MCF 10A (cell line): ENCODE measurements around the gene WDR83. TPM values are rescaled to one million over a fixed set of nuclear protein-coding genes. Genes with fewer than 3 reads are reported as not detected.

Experiments used
- BruUV-seq: library from RNA; stranded (reverse); fragments of 400-500 nt; replicated peaks from 2 replicates; lab custom pipeline; 2021; lab: Mats Ljungman, UMichigan
- CTCF ChIA-PET: fragments of 300-600 bp; sonication (Branson Sonifier 250); formaldehyde crosslinking; extraction: SDS; loops from one replicate; lab custom pipeline; 2021; ENCODE audit warnings: antibody characterized with exemption, inconsistent platforms; lab: Yijun Ruan, JAX
- POLR2A ChIA-PET: fragments of 300-600, 350-650 bp; sonication (Branson Sonifier 250); formaldehyde crosslinking; extraction: SDS; loops from one replicate; lab custom pipeline; 2020; ENCODE audit warnings: antibody characterized with exemption, inconsistent platforms; lab: Yijun Ruan, JAX
- DNase-seq: peaks from one replicate; pipeline ENCODE4 v3.0.0-alpha.2; 2018; ENCODE audit not compliant: unreplicated experiment
- H3K27ac Mint-ChIP-seq: one replicate; pipeline ENCODE4 v1.8.0; 2022; ENCODE audit warnings: mild to moderate bottlenecking, low read depth, mixed read lengths; ENCODE audit not compliant: unreplicated experiment
- H3K27me3 Mint-ChIP-seq: one replicate; pipeline ENCODE4 v1.8.0; 2022; ENCODE audit warnings: mixed read lengths; ENCODE audit not compliant: insufficient read depth, unreplicated experiment
- H3K36me3 Mint-ChIP-seq: one replicate; pipeline ENCODE4 v1.8.0; 2022; ENCODE audit warnings: mild to moderate bottlenecking, moderate library complexity, mixed read lengths; ENCODE audit not compliant: insufficient read depth, unreplicated experiment
- H3K4me1 Mint-ChIP-seq: one replicate; pipeline ENCODE4 v1.8.0; 2022; ENCODE audit warnings: mixed read lengths; ENCODE audit not compliant: insufficient read depth, unreplicated experiment
- H3K4me3 Mint-ChIP-seq: one replicate; pipeline ENCODE4 v1.8.0; 2022; ENCODE audit warnings: mild to moderate bottlenecking, moderate library complexity, mixed read lengths; ENCODE audit not compliant: unreplicated experiment
- H3K9me3 Mint-ChIP-seq: one replicate; pipeline ENCODE4 v1.8.0; 2022; ENCODE audit warnings: mixed read lengths; ENCODE audit not compliant: unreplicated experiment
- CTCF ChIP-seq: fragments of 200-600 bp; IDR thresholded peaks from one replicate; pipeline ENCODE4 v1.8.0; 2022; ENCODE audit warnings: antibody characterized with exemption, mild to moderate bottlenecking; ENCODE audit not compliant: unreplicated experiment
- intact Hi-C: fragments of 100-400 bp; cut with micrococcal nuclease; formaldehyde crosslinking; loops from 2 replicates; pipeline ENCODE4 v1.14.1; 2022
- total RNA-seq: library from RNA; stranded (reverse); gene quantifications from 2 replicates; pipeline ENCODE4 v1.2.3, GENCODE V29; 2022

WDR83 gene
- total RNA-seq, 1 experiment from 2014 or later = 11.7 TPM

- BruUV-seq = no TSS peak
- no peak for TF ChIP-seq CTCF
- intact Hi-C loops = no loop called here
- peaks cover 20% of the 10 kb centered on the region for H3K36me3 Mint-ChIP-seq
- H3K4me1 Mint-ChIP-seq = no peaks in the 10 kb centered on the region
- H3K4me3 Mint-ChIP-seq = no peak overlapping the region
- no peaks in the 10 kb centered on the region for H3K27me3 Mint-ChIP-seq
- no peak overlapping the region for H3K27ac Mint-ChIP-seq
- DNase-seq = no peak
- POLR2A ChIA-PET = interaction anchor here (0.6 kb wide), 1 partner anchor 88 kb away, joined by 4 read pairs; no protein-coding TSS in a partner anchor
- CTCF ChIA-PET = no interaction called here
- H3K9me3 Mint-ChIP-seq = no peaks in the 10 kb centered on the region
Observed at GRCh38 chr19:12647490-12648071, 19.0 kb upstream of the WDR83 start.

GRCh38 chr19:12648088-12648487 is 18.5 kb upstream of the WDR83 start:
- intact Hi-C loops = no loop called here
- no TSS peak for BruUV-seq
- H3K27ac Mint-ChIP-seq = no peak overlapping the region
- no peak for DNase-seq
- H3K36me3 Mint-ChIP-seq = peaks cover 20% of the 10 kb centered on the region
- ChIA-PET POLR2A (no interaction called here), CTCF (no interaction called here)
- H3K4me1 Mint-ChIP-seq = no peaks in the 10 kb centered on the region
- H3K4me3 Mint-ChIP-seq = no peak overlapping the region
- no peaks in the 10 kb centered on the region for H3K27me3 Mint-ChIP-seq
- TF ChIP-seq CTCF = no peak
- no peaks in the 10 kb centered on the region for H3K9me3 Mint-ChIP-seq

DNA sequence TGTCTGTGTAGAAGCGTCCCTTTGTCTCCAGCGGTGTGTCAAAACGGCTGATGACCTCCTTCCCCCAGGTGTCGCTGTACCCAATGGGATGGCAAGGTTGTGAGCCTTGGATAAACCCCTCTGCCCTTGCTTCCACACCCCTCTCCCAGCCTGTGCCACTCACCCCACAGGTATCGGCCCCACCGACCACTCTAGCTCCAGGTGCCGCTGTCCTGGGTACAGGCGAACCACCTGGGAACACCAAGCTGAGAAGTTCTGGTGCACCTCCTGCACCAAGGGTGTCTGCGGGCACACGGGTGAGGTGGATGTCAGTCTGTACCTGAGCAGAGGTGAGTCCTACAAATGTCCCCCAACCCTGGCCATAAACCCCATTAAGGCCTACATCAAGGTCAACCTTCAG is 16.7 kb upstream of the WDR83 start:
- intact Hi-C loops = no loop called here
- Mint-ChIP-seq H3K4me1 (no peaks in the 10 kb centered on the region), H3K9me3 (no peaks in the 10 kb centered on the region), H3K27ac (no peak overlapping the region), H3K27me3 (no peaks in the 10 kb centered on the region), H3K36me3 (peaks cover 14% of the 10 kb centered on the region), H3K4me3 (no peak overlapping the region)
- TF ChIP-seq CTCF = no peak
- POLR2A ChIA-PET = no interaction called here
- BruUV-seq = no TSS peak
- DNase-seq = no peak
- CTCF ChIA-PET = interaction anchor here (0.6 to 1.1 kb wide), 3 partner anchors 22 to 212 kb away, joined by 3 read pairs; no protein-coding TSS in a partner anchor

DNA sequence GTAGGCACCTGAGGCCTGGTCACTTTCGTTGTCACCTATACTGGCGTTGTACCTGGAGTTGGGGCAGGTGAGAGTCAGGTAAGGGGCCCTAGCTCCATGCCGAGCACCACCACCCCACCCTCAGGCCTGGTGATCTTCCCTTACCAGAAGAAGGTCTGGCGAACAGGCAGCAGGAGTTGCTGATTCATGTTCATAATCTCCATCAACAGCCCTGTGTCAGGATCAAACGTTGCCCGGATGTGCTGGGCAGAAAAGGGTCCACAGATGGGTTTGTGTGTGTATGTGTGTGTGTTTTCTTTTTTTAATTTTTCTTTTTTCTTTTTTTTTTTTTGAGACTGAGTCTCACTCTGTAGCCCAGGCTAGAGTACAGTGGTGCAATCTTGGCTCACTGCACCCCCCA is 14.4 kb upstream of the WDR83 start:
- CTCF ChIA-PET = no interaction called here
- H3K27ac Mint-ChIP-seq = no peak overlapping the region
- intact Hi-C loops = no loop called here
- peaks cover 6% of the 10 kb centered on the region for H3K36me3 Mint-ChIP-seq
- BruUV-seq = no TSS peak
- POLR2A ChIA-PET = interaction anchor here (0.6 kb wide), 1 partner anchor 41 kb away, joined by 4 read pairs; the partner anchor contains the start of genes ZNF490 and ZNF791
- DNase-seq = no peak
- TF ChIP-seq CTCF = no peak
- no peak overlapping the region for H3K4me3 Mint-ChIP-seq
- no peaks in the 10 kb centered on the region for H3K4me1 Mint-ChIP-seq
- H3K27me3 Mint-ChIP-seq = no peaks in the 10 kb centered on the region
- H3K9me3 Mint-ChIP-seq = no peaks in the 10 kb centered on the region
